H9 (cell line): ENCODE results near the gene CKS1B. TPM values are rescaled to one million over a fixed set of nuclear protein-coding genes. Genes with fewer than 3 reads are reported as not detected.

ENCODE experiments used
- DNase-seq: peaks from one replicate; pipeline ENCODE4 v3.0.0-alpha.2; 2017
- H2AFZ ChIP-seq: one replicate; pipeline ENCODE4 v1.6.1; 2013; ENCODE audit warnings: mild to moderate bottlenecking, low read length, control low read depth, moderate library complexity
- H2AK5ac ChIP-seq: 2 replicates; pipeline ENCODE4 v1.6.1; 2013; ENCODE audit warnings: low read length, control low read depth, mixed read lengths; ENCODE audit not compliant: insufficient read length
- H2BK120ac ChIP-seq: one replicate; pipeline ENCODE4 v1.6.1; 2013; ENCODE audit warnings: low read depth, mild to moderate bottlenecking, low read length, control low read depth, inconsistent platforms; ENCODE audit not compliant: poor library complexity, severe bottlenecking
- H2BK12ac ChIP-seq: 2 replicates; pipeline ENCODE4 v1.6.1; 2013; ENCODE audit warnings: low read length, control low read depth, mixed read lengths, low read depth; ENCODE audit not compliant: insufficient read length
- H2BK15ac ChIP-seq: 2 replicates; pipeline ENCODE4 v1.6.1; 2013; ENCODE audit warnings: low read depth, low read length, control low read depth
- H2BK20ac ChIP-seq: one replicate; pipeline ENCODE4 v1.6.1; 2013; ENCODE audit warnings: low read depth, mild to moderate bottlenecking, low read length, control low read depth, inconsistent platforms; ENCODE audit not compliant: poor library complexity, severe bottlenecking
- H2BK5ac ChIP-seq: 2 replicates; pipeline ENCODE4 v1.6.1; 2013; ENCODE audit warnings: low read length, control low read depth, mixed read lengths; ENCODE audit not compliant: insufficient read length
- H3K14ac ChIP-seq: 2 replicates; pipeline ENCODE4 v1.6.1; 2013; ENCODE audit warnings: low read length, control low read depth; ENCODE audit not compliant: insufficient read depth
- H3K18ac ChIP-seq: 2 replicates; pipeline ENCODE4 v1.6.1; 2013; ENCODE audit warnings: low read depth, mild to moderate bottlenecking, mixed read lengths, low read length, control low read depth; ENCODE audit not compliant: insufficient read length
- H3K23ac ChIP-seq: 2 replicates; pipeline ENCODE4 v1.6.1; 2013; ENCODE audit warnings: low read length, control low read depth, mixed read lengths, low read depth; ENCODE audit not compliant: insufficient read length
- H3K23me2 ChIP-seq: 2 replicates; pipeline ENCODE4 v1.6.1; 2013; ENCODE audit warnings: low read depth, mild to moderate bottlenecking, mixed read lengths, low read length, control low read depth; ENCODE audit not compliant: insufficient read length, poor library complexity, severe bottlenecking
- H3K27ac ChIP-seq: 2 replicates; pipeline ENCODE4 v1.5.1; 2013; ENCODE audit warnings: low read length, control low read depth, mixed read lengths, low read depth; ENCODE audit not compliant: insufficient read length
- H3K27me3 ChIP-seq: 2 replicates; pipeline ENCODE4 v1.6.1; 2013; ENCODE audit warnings: low read length, control low read depth, inconsistent platforms; ENCODE audit not compliant: insufficient read depth
- H3K4ac ChIP-seq: 2 replicates; pipeline ENCODE4 v1.6.1; 2013; ENCODE audit warnings: low read depth, mild to moderate bottlenecking, control low read depth, inconsistent platforms, low read length, moderate library complexity
- H3K4me1 ChIP-seq: 2 replicates; pipeline ENCODE4 v1.6.1; 2013; ENCODE audit warnings: low read length, control low read depth, inconsistent platforms; ENCODE audit not compliant: insufficient read depth
- H3K4me2 ChIP-seq: 2 replicates; pipeline ENCODE4 v1.6.1; 2013; ENCODE audit warnings: low read length, control low read depth, mixed read lengths; ENCODE audit not compliant: insufficient read length, insufficient read depth
- H3K56ac ChIP-seq: 2 replicates; pipeline ENCODE4 v1.6.1; 2013; ENCODE audit warnings: low read depth, mild to moderate bottlenecking, mixed read lengths, low read length, control low read depth; ENCODE audit not compliant: insufficient read length
- H3K79me1 ChIP-seq: 2 replicates; pipeline ENCODE4 v1.6.1; 2013; ENCODE audit warnings: low read depth, mild to moderate bottlenecking, moderate library complexity, low read length, control low read depth, inconsistent platforms; ENCODE audit not compliant: insufficient read depth, poor library complexity, severe bottlenecking
- H3K79me2 ChIP-seq: 2 replicates; pipeline ENCODE4 v1.6.1; 2013; ENCODE audit warnings: low read length, control low read depth, inconsistent platforms; ENCODE audit not compliant: insufficient read depth
- H3K9ac ChIP-seq: 2 replicates; pipeline ENCODE4 v1.6.1; 2013; ENCODE audit warnings: low read length, control low read depth, mixed read lengths; ENCODE audit not compliant: insufficient read length; ENCODE audit errors: extremely low read depth
- H3K9me3 ChIP-seq: one replicate; pipeline ENCODE4 v1.6.1; 2013; ENCODE audit warnings: low read depth, low read length, inconsistent platforms; ENCODE audit not compliant: control insufficient read depth
- H3T11ph ChIP-seq: one replicate; pipeline ENCODE4 v1.6.1; 2013; ENCODE audit warnings: mild to moderate bottlenecking, low read length, control low read depth, inconsistent platforms
- H4K20me1 ChIP-seq: one replicate; pipeline ENCODE4 v1.6.1; 2013; ENCODE audit not compliant: control insufficient read depth, insufficient read length, insufficient read depth
- H4K5ac ChIP-seq: 2 replicates; pipeline ENCODE4 v1.6.1; 2013; ENCODE audit warnings: low read depth, mild to moderate bottlenecking, mixed read lengths, low read length, control low read depth; ENCODE audit not compliant: insufficient read length
- H4K8ac ChIP-seq: replicated peaks from 2 replicates; pipeline ENCODE4 v1.6.1; 2013; ENCODE audit warnings: low read length, control low read depth, mixed read lengths, low read depth; ENCODE audit not compliant: insufficient read length
- H4K91ac ChIP-seq: 2 replicates; pipeline ENCODE4 v1.6.1; 2013; ENCODE audit warnings: low read depth, mild to moderate bottlenecking, moderate library complexity, mixed read lengths, low read length, control low read depth; ENCODE audit not compliant: insufficient read length
- H3K27ac Mint-ChIP-seq, 3 experiments: 2 replicates in 2 of 3; 3 replicates in 1 of 3; pipeline ENCODE4 v1.8.0; 2020 to 2021; ENCODE audit warnings: mixed read lengths in 3 of 3, mild to moderate bottlenecking in 1 of 3, moderate library complexity in 1 of 3
- H3K27me3 Mint-ChIP-seq: 2 replicates; pipeline ENCODE4 v1.8.0; 2021; ENCODE audit warnings: low read depth, mild to moderate bottlenecking, moderate library complexity, mixed read lengths
- H3K36me3 Mint-ChIP-seq, 3 experiments: 2 replicates in 2 of 3; 3 replicates in 1 of 3; pipeline ENCODE4 v1.8.0; 2020 to 2021; ENCODE audit warnings: low read depth in 3 of 3, mixed read lengths in 3 of 3; ENCODE audit not compliant: insufficient read depth in 1 of 3
- H3K4me1 Mint-ChIP-seq, 2 experiments: 2 replicates each; pipeline ENCODE4 v1.8.0; 2020; ENCODE audit warnings: mixed read lengths in 2 of 2
- H3K4me3 Mint-ChIP-seq, 2 experiments: 2 replicates in 1 of 2; 3 replicates in 1 of 2; pipeline ENCODE4 v1.8.0; 2020 to 2021; ENCODE audit warnings: mild to moderate bottlenecking in 2 of 2, mixed read lengths in 2 of 2, moderate library complexity in 1 of 2
- H3K9me3 Mint-ChIP-seq, 2 experiments: 2 replicates in 1 of 2; 3 replicates in 1 of 2; pipeline ENCODE4 v1.8.0; 2020; ENCODE audit warnings: mild to moderate bottlenecking in 2 of 2, mixed read lengths in 2 of 2, moderate library complexity in 1 of 2
- CTCF ChIP-seq: fragments of 200-600 bp; sonication (generic); conservative IDR thresholded peaks from 3 replicates; pipeline ENCODE4 v1.8.0; 2021; ENCODE audit warnings: antibody characterized with exemption, mild to moderate bottlenecking
- WGBS: extraction: QIAGEN DNeasy Blood & Tissue Kit; methylation state at CpG from one replicate; pipeline ENCODE4 v1.1.7; 2013; ENCODE audit warnings: missing lambda C conversion rate, low lambda C conversion rate, mixed read lengths; ENCODE audit not compliant: insufficient read length; ENCODE audit errors: extremely low coverage; 5-methylcytosine and 5-hydroxymethylcytosine counted together
- total RNA-seq: library from RNA; stranded (reverse); gene quantifications from 2 replicates; pipeline ENCODE4 v1.2.1, GENCODE V29; 2021

Gene CKS1B
- total RNA-seq, 1 experiment from 2014 or later, result 279 TPM

- H3K36me3 Mint-ChIP-seq, result peaks cover 0 to 4% (median 3%) of the 10 kb centered on the region in 3 experiments; a peak in 1 of 7 replicates
- Histone ChIP-seq H2BK20ac (no peak overlapping the region), H3K4me2 (no peak overlapping the region), H4K5ac (no peak overlapping the region), H3K18ac (no peak overlapping the region), H4K20me1 (no peaks in the 10 kb centered on the region), H3K9me3 (no peaks in the 10 kb centered on the region), H2BK15ac (no peak overlapping the region), H3K27ac (no peak overlapping the region), H3K4ac (no peak overlapping the region), H3T11ph (no peak overlapping the region), H2AFZ (no peak overlapping the region), H3K79me2 (no peaks in the 10 kb centered on the region), H3K23me2 (no peaks in the 10 kb centered on the region), H3K4me1 (no peaks in the 10 kb centered on the region), H3K23ac (no peak overlapping the region), H4K91ac (no peak overlapping the region), H2AK5ac (no peak overlapping the region), H3K56ac (no peak overlapping the region), H4K8ac (no peak overlapping the region), H3K14ac (no peak overlapping the region), H3K27me3 (no peaks in the 10 kb centered on the region), H3K79me1 (no peaks in the 10 kb centered on the region), H2BK5ac (no peak overlapping the region), H3K9ac (no peak overlapping the region), H2BK120ac (no peak overlapping the region), H2BK12ac (no peak overlapping the region)
- no peak for TF ChIP-seq CTCF
- peaks cover 15 to 32% of the 10 kb centered on the region in 2 experiments for H3K4me1 Mint-ChIP-seq
- no peak for DNase-seq
- no peak overlapping the region for H3K4me3 Mint-ChIP-seq
- WGBS, result no CpG with 5 or more reads among the region's 9 CpGs
- no peak overlapping the region for H3K27ac Mint-ChIP-seq
- no peaks in the 10 kb centered on the region for H3K9me3 Mint-ChIP-seq
- H3K27me3 Mint-ChIP-seq, result peaks cover 12% of the 10 kb centered on the region
Measured at GRCh38 chr1:155024315-155024714, 49.8 kb downstream of the CKS1B start.
